ENCODE data around the gene DDA1.

GRCh38 chr19:17279436-17279835 lies 29.9 kb upstream of the DDA1 start:
- TF ChIP-seq CTCF (IDR thresholded peaks at IDR 0.05; ENCODE audit: borderline replicate concordance, extremely low read depth, low read length, poor library complexity, severe bottlenecking) (no peak), EZH2 (IDR thresholded peaks at IDR 0.05; ENCODE audit: borderline replicate concordance, low read depth, low read length, severe bottlenecking) (no peak)
